Astrocyte (in vitro differentiated cells and primary cell): ENCODE results near the gene TMEM129. TPM values are rescaled to one million over a fixed set of nuclear protein-coding genes. Genes with fewer than 3 reads are reported as not detected.

ENCODE experiments used
- DNase-seq: peaks from one replicate; pipeline ENCODE4 v3.0.0-alpha.2; 2010; ENCODE audit warnings: low read depth
- FAIRE-seq: peaks from 2 replicates; lab custom pipeline; 2011; peaks lifted over from hg19 to GRCh38; lab: Jason Lieb, UNC
- H2AFZ ChIP-seq: 2 replicates; pipeline ENCODE4 v1.6.0; 2012; ENCODE audit warnings: low read depth, low read length, inconsistent platforms
- H3K27ac ChIP-seq: 2 replicates; pipeline ENCODE4 v1.5.1; 2011; ENCODE audit warnings: low read depth, low read length, inconsistent platforms
- H3K27me3 ChIP-seq: 2 replicates; pipeline ENCODE4 v1.6.0; 2011; ENCODE audit warnings: low read length, inconsistent platforms; ENCODE audit not compliant: insufficient read depth
- H3K36me3 ChIP-seq: 2 replicates; pipeline ENCODE4 v1.5.1; 2011; ENCODE audit warnings: low read length, inconsistent platforms; ENCODE audit not compliant: insufficient read depth
- H3K4me1 ChIP-seq: 2 replicates; pipeline ENCODE4 v1.5.1; 2011; ENCODE audit warnings: low read length, inconsistent platforms; ENCODE audit not compliant: insufficient read depth
- H3K4me2 ChIP-seq: 2 replicates; pipeline ENCODE4 v1.6.0; 2012; ENCODE audit warnings: low read length, inconsistent platforms
- H3K4me3 ChIP-seq: 2 replicates; pipeline ENCODE4 v1.5.1; 2011; ENCODE audit warnings: low read depth, mild to moderate bottlenecking, low read length, inconsistent platforms; ENCODE audit not compliant: insufficient read depth
- H3K79me2 ChIP-seq: 2 replicates; pipeline ENCODE4 v1.6.0; 2012; ENCODE audit warnings: mild to moderate bottlenecking, low read length, inconsistent platforms; ENCODE audit not compliant: insufficient read depth
- H3K9ac ChIP-seq: 2 replicates; pipeline ENCODE4 v1.6.0; 2012; ENCODE audit warnings: mild to moderate bottlenecking, low read length, inconsistent platforms
- H3K9me3 ChIP-seq: 2 replicates; pipeline ENCODE4 v1.5.1; 2012; ENCODE audit warnings: low read depth, mild to moderate bottlenecking, low read length, inconsistent platforms; ENCODE audit not compliant: insufficient read depth
- H4K20me1 ChIP-seq: 2 replicates; pipeline ENCODE4 v1.6.0; 2012; ENCODE audit warnings: low read length, inconsistent platforms; ENCODE audit not compliant: insufficient read depth
- H3K27ac Mint-ChIP-seq: one replicate; pipeline ENCODE4 v1.8.0; 2021; ENCODE audit warnings: mild to moderate bottlenecking, mixed read lengths; ENCODE audit not compliant: unreplicated experiment
- H3K27me3 Mint-ChIP-seq: one replicate; pipeline ENCODE4 v1.8.0; 2021; ENCODE audit warnings: low read depth, mixed read lengths; ENCODE audit not compliant: unreplicated experiment
- H3K36me3 Mint-ChIP-seq: one replicate; pipeline ENCODE4 v1.8.0; 2021; ENCODE audit warnings: low read depth, mixed read lengths; ENCODE audit not compliant: unreplicated experiment
- H3K4me1 Mint-ChIP-seq: one replicate; pipeline ENCODE4 v1.8.0; 2021; ENCODE audit warnings: low read depth, mixed read lengths; ENCODE audit not compliant: unreplicated experiment
- H3K4me3 Mint-ChIP-seq: one replicate; pipeline ENCODE4 v1.8.0; 2021; ENCODE audit warnings: mild to moderate bottlenecking, moderate library complexity, mixed read lengths; ENCODE audit not compliant: unreplicated experiment
- H3K9me3 Mint-ChIP-seq: one replicate; pipeline ENCODE4 v1.8.0; 2021; ENCODE audit warnings: mild to moderate bottlenecking, mixed read lengths; ENCODE audit not compliant: unreplicated experiment
- CTCF ChIP-seq: IDR thresholded peaks from 2 replicates; pipeline ENCODE4 v1.5.1; 2011; ENCODE audit warnings: low read depth, mild to moderate bottlenecking, inconsistent platforms, low read length, moderate library complexity; ENCODE audit not compliant: insufficient read depth
- EZH2 ChIP-seq: IDR thresholded peaks from 2 replicates; pipeline ENCODE4 v1.6.1; 2012; ENCODE audit warnings: mild to moderate bottlenecking, low read length, inconsistent platforms; ENCODE audit not compliant: insufficient read depth
- total RNA-seq: library from RNA; stranded (reverse); gene quantifications from 2 replicates; pipeline ENCODE4 v1.2.1, GENCODE V29; 2021

Gene TMEM129
- total RNA-seq, 1 donor from 2014 or later, result 26.8 TPM

- Histone ChIP-seq H3K27ac (no peak overlapping the region), H3K4me3 (no peak overlapping the region), H2AFZ (no peak overlapping the region), H3K36me3 (peaks cover 3% of the 10 kb centered on the region), H3K4me1 (no peaks in the 10 kb centered on the region), H3K9ac (no peak overlapping the region), H3K79me2 (no peaks in the 10 kb centered on the region), H3K9me3 (no peaks in the 10 kb centered on the region), H3K27me3 (no peaks in the 10 kb centered on the region), H3K4me2 (no peak overlapping the region), H4K20me1 (peaks cover 5% of the 10 kb centered on the region)
- Mint-ChIP-seq H3K27me3 (no peaks in the 10 kb centered on the region), H3K9me3 (no peaks in the 10 kb centered on the region), H3K36me3 (peaks cover 14% of the 10 kb centered on the region), H3K4me1 (no peaks in the 10 kb centered on the region), H3K4me3 (no peak overlapping the region), H3K27ac (no peak overlapping the region)
- no peak for FAIRE-seq
- DNase-seq, result no peak
- TF ChIP-seq EZH2 (no peak), CTCF (no peak)
Measured at GRCh38 chr4:1744552-1744951, 23.4 kb upstream of the TMEM129 start.

- no peak overlapping the region for H3K27ac Mint-ChIP-seq
- peaks cover 2% of the 10 kb centered on the region for H3K9me3 Mint-ChIP-seq
- Histone ChIP-seq H4K20me1 (peaks cover 5% of the 10 kb centered on the region), H3K4me3 (no peak overlapping the region), H3K4me1 (no peaks in the 10 kb centered on the region), H3K27ac (no peak overlapping the region), H3K36me3 (peaks cover 3% of the 10 kb centered on the region), H3K4me2 (no peak overlapping the region), H3K27me3 (no peaks in the 10 kb centered on the region), H2AFZ (no peak overlapping the region), H3K9ac (no peak overlapping the region), H3K9me3 (no peaks in the 10 kb centered on the region), H3K79me2 (no peaks in the 10 kb centered on the region)
- H3K4me1 Mint-ChIP-seq, result no peaks in the 10 kb centered on the region
- no peak overlapping the region for H3K4me3 Mint-ChIP-seq
- no peak for TF ChIP-seq EZH2
- TF ChIP-seq CTCF, result no peak
- DNase-seq, result no peak
- H3K27me3 Mint-ChIP-seq, result no peaks in the 10 kb centered on the region
- peaks cover 16% of the 10 kb centered on the region for H3K36me3 Mint-ChIP-seq
- no peak for FAIRE-seq
Measured at GRCh38 chr4:1743975-1744374, 22.9 kb upstream of the TMEM129 start.

GRCh38 chr4:1743551-1743950 lies 22.4 kb upstream of the TMEM129 start:
- Mint-ChIP-seq H3K36me3 (peaks cover 21% of the 10 kb centered on the region), H3K4me3 (no peak overlapping the region), H3K9me3 (peaks cover 6% of the 10 kb centered on the region), H3K27ac (no peak overlapping the region), H3K27me3 (no peaks in the 10 kb centered on the region), H3K4me1 (no peaks in the 10 kb centered on the region)
- no peak overlapping the region for H2AFZ ChIP-seq
- TF ChIP-seq CTCF (no peak), EZH2 (no peak)
- peaks cover 5% of the 10 kb centered on the region for H4K20me1 ChIP-seq
- H3K9ac ChIP-seq, result no peak overlapping the region
- peaks cover 3% of the 10 kb centered on the region for H3K36me3 ChIP-seq
- H3K4me2 ChIP-seq, result no peak overlapping the region
- DNase-seq (no peak), FAIRE-seq (no peak)
- H3K9me3 ChIP-seq, result peaks cover 1% of the 10 kb centered on the region
- no peak overlapping the region for H3K27ac ChIP-seq
- H3K79me2 ChIP-seq, result no peaks in the 10 kb centered on the region
- H3K4me3 ChIP-seq, result no peak overlapping the region
- H3K4me1 ChIP-seq, result no peaks in the 10 kb centered on the region
- H3K27me3 ChIP-seq, result no peaks in the 10 kb centered on the region
